GM19240 (cell line): Measurements from ENCODE around the gene IMMP2L.

ENCODE experiments used
- DNase-seq: peaks from one replicate; pipeline ENCODE4 v3.0.0; 2011; ENCODE audit warnings: low spot score; ENCODE audit not compliant: insufficient read length

The IMMP2L gene

DNA sequence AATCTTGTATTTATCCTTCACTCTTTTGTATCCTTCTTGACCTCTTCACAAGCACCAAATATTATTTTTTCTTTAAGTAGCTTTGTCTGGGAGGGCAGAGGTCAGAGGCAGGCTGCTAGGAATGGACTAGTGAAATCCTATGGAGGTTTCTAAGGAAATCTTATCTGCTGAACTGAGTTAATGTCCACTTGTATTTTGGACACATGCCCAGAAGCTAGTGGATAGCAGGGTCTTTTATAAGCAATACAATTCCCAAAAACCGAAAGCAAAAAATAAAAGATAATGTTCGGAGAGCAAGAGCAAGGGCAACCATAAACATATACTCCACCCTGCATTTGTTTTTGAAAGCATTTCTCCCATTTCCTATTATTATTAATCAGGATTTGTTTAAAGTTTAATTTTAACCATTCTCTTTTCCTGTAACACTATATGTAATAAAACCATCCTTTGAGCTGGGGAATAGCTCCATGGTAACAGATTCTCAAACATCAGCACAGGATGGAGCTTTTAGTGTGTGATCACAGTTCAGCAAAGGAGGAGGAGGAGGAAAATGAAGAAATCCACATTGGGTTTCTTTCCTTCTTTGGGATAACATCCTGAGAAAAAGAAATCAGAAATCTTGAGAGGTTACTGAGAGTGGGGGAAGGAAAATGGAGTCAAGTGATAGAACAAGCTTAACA lies 799.6 kb downstream of the IMMP2L start:
- DNase-seq: no peak

DNA sequence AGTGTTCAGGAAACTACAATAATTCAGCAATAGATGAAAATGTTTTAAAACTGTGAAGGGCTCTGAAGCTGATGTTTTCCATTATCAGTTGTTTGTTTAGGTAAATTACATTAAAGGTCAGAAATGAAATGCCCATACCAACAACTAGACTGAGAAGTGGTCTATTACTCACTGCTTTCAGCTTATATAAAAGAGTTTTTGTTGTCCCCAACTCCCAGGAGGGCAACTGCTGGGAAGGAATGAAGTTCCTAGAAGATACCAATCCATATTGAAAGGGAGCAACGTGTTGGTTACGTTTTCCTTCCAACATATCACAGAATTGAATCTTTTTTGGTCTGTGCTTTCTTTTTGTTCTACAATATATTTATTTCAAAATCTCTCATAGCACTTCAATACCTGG lies 802.0 kb downstream of the IMMP2L start:
- DNase-seq: no peak

DNA sequence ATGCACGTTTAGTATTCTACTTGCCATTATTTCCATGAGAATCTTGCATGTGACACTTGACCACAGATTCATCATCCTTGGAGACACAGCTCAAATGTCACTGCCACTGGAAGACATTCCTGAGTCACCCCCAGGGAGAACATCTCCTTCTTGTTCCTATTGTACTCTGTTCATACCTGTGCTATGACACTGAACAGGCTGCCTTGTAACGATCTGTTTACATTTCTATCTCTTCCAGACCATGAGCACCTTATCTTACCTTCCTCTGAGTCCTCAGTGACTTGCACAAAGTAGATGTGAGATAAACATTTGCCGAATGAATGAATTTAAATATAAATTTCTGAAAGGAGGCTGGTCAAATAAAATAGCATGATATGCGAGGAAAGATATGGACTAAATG lies 803.2 kb downstream of the IMMP2L start:
- no peak for DNase-seq

DNA sequence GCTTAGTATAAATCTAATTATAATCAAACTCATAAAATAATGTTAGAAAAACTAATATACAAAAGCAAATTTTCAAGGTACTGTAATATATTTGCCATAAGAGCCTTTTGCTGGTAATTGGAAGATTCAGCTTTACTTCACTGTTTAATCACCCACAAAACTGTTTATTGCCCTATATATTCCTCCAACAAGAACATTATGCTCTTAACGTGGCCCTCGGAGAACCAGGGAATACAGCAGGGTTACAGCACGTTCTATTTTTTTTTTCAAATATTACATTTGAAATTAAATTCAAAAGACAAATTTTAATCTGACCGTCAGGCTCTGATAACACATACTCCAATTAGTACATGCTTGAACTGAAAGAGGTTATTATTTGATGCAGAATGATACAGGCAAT lies 807.6 kb downstream of the IMMP2L start:
- no peak for DNase-seq

DNA sequence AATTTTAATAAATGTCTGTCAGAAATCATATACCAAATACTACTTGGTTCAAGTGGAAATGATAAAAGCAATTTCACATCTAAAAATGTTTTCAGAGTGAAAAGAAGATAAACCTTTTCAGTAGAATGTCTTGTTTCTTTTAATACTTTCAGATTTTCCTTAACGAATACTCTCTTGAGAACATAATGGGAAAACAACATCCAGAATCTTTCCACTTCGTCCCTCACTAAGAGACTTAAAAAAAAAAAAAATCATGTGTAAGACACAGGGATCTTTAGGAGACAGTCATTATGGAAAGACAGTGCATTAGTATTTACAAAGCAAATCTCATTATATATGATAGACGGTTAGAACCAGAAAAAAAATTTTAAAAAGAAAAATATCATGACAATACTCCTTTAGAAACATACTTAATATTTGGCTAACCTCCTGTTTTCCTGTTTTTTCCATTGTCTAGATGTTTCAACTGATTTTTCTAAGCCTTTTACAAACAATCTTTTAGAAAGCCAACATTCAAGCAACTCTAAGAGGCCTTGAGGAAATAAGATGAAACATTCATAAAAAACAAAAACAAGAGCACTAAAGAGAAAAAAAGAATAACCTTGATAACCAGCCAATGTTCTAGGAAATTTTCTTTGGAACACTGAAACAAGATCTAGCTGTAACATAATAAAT lies 811.2 kb downstream of the IMMP2L start:
- no peak for DNase-seq

DNA sequence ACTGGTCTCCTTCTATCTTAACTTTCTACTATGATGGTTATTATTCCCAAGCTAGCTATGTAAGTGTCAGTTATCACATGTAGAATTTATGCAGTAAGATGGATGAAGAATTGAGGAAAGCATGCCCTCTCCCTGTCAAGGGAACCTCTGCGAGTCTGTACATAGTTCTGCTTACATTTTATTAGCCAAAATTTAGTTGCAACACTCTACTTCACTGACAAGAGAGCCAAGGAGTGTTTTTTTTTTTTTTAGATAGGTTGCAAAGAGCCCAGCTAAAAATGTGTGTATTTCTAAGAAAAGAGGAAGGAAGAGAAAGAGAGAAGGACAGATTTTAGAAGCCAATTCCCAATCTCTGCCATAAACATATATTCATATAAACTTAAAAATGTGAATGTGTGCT lies 829.1 kb downstream of the IMMP2L start:
- no peak for DNase-seq

DNA sequence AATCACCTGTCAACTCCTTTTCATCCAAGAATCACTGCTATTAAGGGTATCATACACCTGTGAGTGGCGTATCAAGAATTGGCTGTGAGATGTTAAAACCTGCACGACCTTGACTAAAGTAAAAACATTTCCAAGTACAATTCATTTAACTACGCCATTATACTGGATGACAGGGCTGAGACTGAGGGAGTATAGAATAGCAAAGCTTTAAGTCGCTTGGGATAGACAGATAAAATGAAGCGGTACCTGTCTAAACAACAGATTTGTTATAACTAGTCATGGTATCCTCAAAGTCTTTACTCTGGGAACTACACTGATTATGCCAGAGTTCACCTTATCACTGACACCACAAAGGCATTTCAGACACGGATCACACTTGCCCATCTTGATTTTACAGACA lies 837.5 kb downstream of the IMMP2L start:
- no peak for DNase-seq

DNA sequence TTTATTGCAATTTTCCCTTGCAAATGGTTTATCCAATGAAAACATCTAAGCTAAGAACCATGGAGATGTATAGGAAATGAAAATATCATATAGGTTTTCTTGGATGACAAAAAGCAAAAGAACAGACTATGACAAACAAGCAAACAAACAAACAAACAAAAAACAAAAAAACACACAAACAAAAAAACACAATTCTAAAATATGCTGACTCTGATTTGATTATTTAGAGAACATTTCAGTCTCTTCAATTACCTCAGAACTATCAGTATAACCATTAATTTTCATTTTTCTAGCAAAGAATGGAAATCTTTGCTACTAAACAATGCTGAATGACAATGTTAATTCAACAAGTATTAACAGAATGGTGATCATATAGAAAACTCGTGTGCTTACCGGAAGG lies 840.9 kb downstream of the IMMP2L start:
- no peak for DNase-seq

DNA sequence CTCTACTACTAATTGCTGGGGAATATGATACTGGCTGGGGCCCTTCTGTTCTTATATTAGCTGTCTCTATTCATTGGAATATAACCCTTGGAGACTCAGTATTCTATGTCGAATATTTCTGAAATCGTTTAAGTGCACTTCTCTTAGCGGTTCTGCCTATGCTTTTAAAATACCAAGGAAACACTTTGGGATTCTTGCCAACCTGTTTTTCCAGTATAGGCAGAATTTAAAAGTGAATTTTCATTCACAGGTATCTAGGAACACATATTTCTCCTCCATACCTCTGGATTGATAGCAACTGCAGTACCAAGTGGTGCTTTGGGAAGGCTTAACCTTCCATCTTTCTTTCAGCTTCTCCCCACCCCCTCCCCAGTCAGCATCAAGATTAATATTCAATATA lies 841.7 kb downstream of the IMMP2L start:
- DNase-seq: no peak

DNA sequence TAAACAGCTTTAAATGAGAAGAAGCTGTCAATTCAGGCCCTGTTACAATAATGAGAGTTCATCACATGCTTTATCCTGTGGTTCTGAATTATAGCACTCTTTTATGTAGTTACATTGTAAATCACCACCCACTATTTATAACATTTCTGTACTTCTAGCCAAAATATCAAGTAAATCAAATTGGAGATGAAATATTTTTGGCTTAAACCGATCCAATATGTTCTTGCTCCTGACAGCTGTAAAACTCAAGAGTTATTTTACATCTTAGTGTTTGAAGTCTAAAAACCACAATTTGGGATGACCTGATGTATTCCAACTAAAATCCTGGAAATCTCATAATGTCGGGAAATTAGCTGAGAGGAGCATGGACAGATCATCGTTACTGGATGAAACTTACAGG lies 842.6 kb downstream of the IMMP2L start:
- DNase-seq: no peak

DNA sequence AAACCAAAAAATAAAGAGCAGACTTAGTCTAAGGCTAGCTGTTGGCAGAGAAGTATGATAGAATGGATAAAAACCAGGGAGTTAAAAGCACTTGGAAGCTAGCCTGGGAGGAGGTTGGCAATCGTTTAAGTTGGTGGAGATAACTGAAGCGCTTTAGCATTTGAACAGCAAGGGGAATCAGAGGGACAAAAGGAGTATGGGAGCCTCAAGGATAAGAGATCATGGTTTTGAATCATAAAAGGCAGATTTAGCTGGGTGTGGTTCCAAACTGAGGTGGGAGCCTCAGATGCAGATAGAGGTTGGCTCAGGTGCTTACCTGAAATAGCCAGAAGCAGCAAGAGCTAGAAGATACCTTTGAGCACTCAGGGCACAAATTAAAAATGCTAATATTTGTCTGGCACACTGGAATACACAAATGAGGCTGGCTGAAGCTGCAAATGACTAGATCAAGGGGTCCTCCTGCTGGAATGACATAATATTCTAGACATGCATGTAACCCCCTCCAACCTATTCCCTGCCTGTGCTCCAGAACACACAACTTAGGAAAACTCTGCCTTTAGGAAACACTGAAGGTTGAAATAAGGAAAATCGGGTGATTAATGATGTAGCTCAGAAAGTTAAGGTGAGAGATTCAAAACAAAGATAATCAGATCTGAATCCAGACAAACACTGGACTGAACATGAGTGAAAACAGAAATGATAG lies 843.6 kb downstream of the IMMP2L start:
- DNase-seq: no peak

DNA sequence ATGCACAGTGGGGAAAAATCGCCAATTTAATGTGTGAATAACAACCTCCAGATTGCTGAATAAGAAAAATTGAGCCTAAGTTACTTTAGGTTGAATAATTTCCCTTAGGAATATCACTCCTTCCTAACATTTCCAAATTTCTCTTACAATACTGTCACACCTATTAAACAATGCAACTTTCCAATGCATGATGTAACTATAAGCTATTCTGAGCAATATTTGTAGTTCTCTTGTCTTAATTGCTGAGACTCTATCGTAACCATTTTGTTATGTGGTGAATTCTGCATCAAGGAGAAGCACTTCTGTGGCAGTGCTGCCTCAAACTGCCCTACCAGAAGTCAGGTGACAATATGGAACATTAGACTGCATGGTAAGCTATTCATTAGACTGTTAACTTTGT lies 858.1 kb downstream of the IMMP2L start:
- DNase-seq: no peak

DNA sequence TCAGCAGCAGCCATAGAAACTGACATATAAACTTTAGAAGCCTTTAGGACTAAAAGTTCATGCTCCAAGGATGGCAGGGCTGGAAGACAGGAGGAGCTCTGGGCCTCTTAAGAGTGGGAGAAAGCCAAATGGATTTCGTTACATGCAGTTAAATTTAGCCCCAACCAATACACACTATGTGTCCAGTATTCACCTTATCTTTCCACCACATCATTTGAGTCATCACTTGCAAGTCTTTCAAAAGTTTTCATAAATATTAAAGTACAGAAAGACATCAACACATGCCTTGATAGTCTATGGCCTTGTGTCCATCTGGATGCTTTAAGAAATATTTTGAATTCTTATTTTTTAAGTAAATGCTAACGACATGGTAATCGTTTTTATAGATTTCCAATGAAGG lies 863.7 kb downstream of the IMMP2L start:
- no peak for DNase-seq

DNA sequence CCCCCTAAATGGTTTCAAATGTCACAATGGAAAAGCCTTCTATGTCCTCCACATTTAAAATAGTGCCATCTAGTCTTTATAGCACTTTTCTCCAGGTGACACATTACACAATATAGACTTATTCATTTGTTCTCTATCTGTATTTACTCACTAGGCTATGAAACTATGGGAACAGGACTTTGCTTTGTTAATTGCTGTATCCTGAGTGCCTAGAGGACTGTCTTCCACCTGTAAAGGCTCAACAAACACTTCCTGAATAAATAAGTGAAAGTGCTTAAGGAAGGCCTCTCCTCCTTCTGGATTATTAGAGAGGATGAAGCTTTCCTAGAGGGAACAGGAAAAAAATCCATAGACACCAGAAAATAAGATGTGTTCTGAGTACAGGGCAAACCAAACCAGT lies 868.9 kb downstream of the IMMP2L start:
- DNase-seq: no peak

DNA sequence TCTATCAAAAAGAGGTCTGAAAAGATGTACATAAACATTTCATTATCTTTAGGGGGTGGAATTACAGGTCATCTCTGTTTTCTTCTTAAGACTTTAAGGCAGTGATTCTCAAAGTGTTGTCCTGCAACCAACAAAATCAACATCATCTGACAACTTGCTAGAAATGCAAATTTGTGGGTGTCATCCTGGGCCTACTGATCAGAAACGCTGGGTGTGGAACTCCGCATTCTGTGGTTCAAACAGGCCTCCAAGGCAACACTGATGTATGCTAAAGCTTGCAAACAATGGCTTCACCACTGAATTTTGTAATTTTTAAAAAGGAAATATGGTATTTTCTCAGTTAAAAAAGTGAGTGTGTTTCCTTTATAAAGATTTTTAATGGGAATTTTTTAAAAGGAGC lies 873.4 kb downstream of the IMMP2L start:
- no peak for DNase-seq

DNA sequence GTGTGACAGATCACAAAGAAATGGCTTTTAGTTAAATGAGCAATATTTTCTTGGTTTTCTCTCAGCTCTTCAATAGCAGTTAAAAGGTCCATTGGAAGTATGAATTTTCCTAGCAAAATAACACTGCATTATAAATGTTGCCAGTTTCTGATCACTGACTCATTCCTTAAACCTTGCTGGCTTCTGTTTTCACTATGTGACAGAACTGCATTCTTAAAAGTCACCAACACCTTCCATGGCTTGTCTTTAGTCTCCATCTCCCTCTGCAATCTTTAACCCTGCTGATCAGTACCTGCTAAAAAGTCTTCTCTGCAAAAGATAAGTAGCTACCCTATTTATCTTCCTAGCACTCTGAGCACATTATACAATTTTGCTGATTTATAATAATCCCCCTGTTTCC lies 876.4 kb downstream of the IMMP2L start:
- no peak for DNase-seq

DNA sequence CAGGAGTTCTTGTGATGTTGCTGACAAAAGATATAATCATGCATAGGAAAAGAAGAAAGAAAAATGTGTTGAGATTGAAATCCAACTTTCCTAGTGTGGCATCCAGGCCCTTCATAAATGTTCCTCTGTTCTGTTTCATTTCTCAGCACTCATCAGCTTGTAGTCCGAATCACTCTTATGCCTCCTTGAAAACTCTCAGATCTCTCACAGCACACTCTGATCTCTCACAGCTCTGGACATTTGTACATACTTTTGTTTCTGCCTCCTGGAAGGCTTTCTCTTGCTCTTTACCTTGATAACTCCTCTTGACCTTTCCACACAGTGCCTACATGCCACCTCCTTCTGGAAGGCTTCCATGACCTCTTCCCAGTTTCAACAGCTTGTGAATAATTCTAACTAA lies 880.4 kb downstream of the IMMP2L start:
- no peak for DNase-seq

DNA sequence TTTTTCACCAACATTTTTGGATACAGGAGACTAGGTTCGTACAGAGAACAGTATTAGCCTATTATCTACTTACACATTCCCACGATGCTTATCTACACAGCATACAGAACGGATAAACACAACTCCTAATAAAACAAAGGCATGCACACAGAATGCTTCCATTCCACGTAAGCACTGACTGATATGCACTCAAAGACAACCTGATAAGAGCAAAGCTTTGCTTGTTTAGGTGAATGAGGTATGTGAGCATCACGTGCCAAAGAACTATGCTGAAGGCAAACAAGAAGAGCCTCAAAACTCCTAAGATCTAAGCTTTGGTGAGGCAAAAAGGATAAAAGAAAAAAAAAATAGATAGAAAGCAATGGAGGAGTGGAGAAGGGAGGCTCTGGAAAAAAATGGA lies 884.9 kb downstream of the IMMP2L start:
- no peak for DNase-seq

DNA sequence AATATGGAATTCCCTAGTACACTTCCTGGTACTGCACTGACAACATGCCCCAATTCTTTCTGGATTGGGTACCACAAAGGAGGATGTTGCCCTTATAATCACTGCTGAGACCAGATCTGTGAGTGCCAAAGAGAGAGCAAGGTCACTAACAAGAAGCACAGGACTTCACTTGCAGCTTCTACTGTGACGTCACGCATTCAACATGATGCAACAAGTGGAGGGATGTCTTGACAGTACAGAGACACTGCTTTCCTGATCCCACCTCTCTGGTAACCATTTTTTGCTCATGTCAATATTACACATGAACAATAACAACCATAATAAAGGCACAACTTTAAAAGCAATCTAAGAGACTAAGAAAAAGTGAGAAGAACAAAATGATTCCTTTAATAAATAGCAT lies 885.5 kb downstream of the IMMP2L start:
- no peak for DNase-seq

DNA sequence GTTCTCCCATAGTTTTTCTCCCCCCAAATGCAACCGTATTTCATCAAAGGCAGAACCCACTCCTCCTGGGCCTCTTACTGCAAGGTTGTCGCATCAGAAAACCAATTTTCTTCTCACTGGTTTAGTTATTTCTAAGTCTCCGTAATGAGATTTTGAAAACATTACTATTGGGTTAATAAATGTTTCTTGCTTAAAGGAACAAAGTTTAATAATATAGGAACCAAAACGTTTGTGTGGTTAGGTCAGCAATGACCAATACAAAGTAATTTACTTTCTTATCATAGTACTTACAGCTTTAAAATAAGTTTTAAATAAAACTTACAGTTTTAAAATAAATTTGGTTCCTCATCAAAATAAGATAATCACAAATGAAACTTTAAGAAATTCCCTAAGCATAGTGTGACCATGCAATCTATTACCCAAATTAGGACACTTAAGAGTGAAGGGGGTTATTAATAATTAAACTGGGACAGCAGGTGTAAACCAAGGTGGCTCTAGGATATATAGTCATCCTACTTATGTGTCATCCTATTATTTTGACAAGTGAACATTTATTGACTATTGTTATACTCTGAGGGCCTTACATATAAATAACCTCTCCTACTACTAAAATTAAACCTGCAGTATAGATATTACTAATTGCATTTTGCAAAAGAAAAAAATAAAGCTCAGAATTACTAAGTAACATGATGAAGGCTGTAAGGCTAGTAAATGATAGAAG lies 886.7 kb downstream of the IMMP2L start:
- DNase-seq: no peak

DNA sequence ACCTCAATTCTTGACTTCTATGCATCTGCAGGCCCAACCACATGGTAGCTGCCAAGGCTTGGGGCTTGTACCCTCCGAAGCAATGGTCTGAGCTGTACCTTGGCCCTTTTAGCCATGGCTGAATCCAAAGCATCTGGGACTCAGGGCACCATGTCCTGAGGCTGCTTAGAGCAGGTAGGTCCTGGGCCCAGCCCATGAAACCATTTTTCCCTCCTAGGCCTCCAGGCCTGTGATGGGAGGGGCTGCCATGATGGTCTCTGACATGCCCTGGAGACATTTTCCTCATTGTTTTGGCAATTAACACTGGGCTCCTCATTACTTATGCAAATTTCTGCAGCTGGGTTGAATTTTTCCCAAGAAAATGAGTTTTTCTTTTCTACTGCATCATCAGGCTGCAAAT lies 889.1 kb downstream of the IMMP2L start:
- DNase-seq: no peak

DNA sequence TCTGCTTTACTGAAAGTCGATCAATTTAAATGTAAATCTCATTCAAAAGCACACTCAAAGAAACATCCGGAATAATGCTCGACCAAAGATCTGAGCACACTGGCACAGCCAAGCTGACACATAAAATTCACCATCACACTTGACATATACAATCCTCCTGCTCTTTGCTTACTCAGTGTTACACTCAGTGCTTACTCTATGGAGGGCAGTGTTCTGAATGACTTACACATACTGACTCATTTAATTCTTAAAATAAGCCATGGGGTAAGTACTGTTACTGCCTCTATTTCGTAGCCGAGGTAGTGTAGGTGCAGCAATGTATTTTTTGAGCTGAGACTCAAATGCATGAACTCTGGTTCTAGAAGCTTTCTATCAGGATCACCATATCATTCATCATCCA lies 892.9 kb downstream of the IMMP2L start:
- DNase-seq: no peak
